ENCODE data around the gene TIMM10. TPM values are rescaled to one million over a fixed set of nuclear protein-coding genes. Genes with fewer than 3 reads are reported as not detected.
A peak's percentile ranks its signal among the peaks of the same experiment; 100 is the strongest.

Gene TIMM10
- total RNA-seq, 1 experiment from 2014 or later = 68.5 TPM

DNA sequence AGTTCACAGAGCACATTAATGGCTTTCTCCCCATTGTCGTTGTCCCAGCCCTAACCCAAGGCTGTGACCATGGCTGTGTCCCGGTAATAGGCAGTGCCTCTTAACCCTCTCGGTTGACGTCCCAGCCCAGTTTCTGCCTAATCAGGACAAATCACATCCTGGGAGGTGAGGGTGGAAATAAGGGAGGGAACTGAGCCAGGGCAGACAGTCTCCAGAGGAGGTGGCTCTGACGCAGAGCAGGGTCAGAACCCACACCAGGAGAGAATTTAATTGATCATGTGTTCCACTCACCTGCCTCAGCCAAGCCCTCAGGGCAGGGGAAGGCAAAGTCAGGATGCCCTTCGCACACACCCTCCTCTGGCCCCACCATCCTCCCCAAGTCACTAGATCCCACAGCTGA lies 32.0 kb downstream of the TIMM10 start:
- Mint-ChIP-seq H3K9me3 (ENCODE audit: low read depth, unreplicated experiment) (no peaks in the 10 kb centered on the region), H3K27ac (ENCODE audit: unreplicated experiment) (no peak overlapping the region), H3K4me1 (ENCODE audit: low read depth, unreplicated experiment) (peaks cover 53% of the 10 kb centered on the region), H3K27me3 (ENCODE audit: unreplicated experiment) (no peaks in the 10 kb centered on the region), H3K36me3 (ENCODE audit: insufficient read depth, unreplicated experiment) (peaks cover 33% of the 10 kb centered on the region), H3K4me3 (ENCODE audit: low read depth, unreplicated experiment) (no peak overlapping the region)
- intact Hi-C loops (cut with micrococcal nuclease; ENCODE audit: unreplicated experiment) = no loop called here
- CTCF ChIA-PET = no interaction called here
- TF ChIP-seq, protein P1, sequence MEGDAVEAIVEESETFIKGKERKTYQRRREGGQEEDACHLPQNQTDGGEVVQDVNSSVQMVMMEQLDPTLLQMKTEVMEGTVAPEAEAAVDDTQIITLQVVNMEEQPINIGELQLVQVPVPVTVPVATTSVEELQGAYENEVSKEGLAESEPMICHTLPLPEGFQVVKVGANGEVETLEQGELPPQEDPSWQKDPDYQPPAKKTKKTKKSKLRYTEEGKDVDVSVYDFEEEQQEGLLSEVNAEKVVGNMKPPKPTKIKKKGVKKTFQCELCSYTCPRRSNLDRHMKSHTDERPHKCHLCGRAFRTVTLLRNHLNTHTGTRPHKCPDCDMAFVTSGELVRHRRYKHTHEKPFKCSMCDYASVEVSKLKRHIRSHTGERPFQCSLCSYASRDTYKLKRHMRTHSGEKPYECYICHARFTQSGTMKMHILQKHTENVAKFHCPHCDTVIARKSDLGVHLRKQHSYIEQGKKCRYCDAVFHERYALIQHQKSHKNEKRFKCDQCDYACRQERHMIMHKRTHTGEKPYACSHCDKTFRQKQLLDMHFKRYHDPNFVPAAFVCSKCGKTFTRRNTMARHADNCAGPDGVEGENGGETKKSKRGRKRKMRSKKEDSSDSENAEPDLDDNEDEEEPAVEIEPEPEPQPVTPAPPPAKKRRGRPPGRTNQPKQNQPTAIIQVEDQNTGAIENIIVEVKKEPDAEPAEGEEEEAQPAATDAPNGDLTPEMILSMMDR (IDR thresholded peaks at IDR 0.05; ENCODE audit: unreplicated experiment) = no peak
- BruUV-seq (replicated peaks) = no TSS peak
- no peak for DNase-seq

DNA sequence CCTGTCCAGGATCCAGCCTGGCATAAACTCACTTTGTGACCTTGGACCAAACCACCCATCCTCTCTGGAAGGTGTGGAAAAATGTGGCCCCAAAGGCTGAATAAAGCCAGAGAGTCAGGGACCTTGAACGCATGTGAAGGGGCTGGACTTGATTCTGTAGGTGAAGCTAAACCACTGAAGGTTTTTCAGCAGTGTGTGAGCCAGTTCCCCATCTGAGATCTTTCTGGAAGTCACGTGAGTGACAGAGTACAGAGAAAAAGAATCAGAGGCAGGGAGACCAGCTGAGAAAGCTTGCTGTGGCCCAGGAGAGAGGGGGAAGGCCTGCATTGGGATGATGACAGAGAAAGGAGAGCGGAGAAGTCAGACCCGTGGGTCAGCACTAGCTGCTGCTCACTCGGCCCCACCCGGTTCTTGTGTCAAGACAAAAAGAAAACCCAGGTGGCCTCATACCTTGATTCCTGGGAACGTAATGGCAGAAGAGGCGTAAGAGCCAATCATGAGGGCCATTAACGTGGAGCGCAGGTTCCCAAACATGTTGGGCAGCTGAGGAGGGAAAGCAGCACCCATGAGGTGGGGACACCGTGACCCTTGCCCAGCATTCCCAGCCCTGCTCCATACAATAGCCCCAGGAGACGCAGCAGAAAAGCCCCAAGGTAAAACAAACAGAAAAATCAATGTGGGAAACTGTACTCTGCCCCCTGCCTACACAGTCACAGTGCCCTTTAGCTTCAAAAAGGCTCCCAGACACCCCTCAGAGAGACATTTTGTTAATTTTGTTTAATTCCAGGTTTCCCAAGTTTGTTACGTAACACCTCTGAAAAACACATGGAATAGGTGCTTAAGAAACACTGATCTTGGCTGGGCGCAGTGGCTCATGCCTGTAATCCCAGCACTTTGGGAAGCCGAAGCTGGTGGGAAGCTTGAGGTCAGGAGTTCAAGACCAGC lies 33.0 kb downstream of the TIMM10 start:
- BruUV-seq (replicated peaks) = no TSS peak
- CTCF ChIA-PET = interaction anchor here (0.6 kb wide), 1 partner anchor 40 kb away, joined by 3 read pairs; no protein-coding TSS in a partner anchor
- intact Hi-C loops (cut with micrococcal nuclease; ENCODE audit: unreplicated experiment) = no loop called here
- TF ChIP-seq, protein P1 (IDR thresholded peaks at IDR 0.05; ENCODE audit: unreplicated experiment) = no peak
- no peak for DNase-seq
- Mint-ChIP-seq H3K27ac (ENCODE audit: unreplicated experiment) (peak overlapping the region; percentile 83), H3K9me3 (ENCODE audit: low read depth, unreplicated experiment) (no peaks in the 10 kb centered on the region), H3K4me1 (ENCODE audit: low read depth, unreplicated experiment) (peaks cover 56% of the 10 kb centered on the region), H3K36me3 (ENCODE audit: insufficient read depth, unreplicated experiment) (peaks cover 40% of the 10 kb centered on the region), H3K4me3 (ENCODE audit: low read depth, unreplicated experiment) (peak overlapping the region; percentile 39), H3K27me3 (ENCODE audit: unreplicated experiment) (no peaks in the 10 kb centered on the region)

DNA sequence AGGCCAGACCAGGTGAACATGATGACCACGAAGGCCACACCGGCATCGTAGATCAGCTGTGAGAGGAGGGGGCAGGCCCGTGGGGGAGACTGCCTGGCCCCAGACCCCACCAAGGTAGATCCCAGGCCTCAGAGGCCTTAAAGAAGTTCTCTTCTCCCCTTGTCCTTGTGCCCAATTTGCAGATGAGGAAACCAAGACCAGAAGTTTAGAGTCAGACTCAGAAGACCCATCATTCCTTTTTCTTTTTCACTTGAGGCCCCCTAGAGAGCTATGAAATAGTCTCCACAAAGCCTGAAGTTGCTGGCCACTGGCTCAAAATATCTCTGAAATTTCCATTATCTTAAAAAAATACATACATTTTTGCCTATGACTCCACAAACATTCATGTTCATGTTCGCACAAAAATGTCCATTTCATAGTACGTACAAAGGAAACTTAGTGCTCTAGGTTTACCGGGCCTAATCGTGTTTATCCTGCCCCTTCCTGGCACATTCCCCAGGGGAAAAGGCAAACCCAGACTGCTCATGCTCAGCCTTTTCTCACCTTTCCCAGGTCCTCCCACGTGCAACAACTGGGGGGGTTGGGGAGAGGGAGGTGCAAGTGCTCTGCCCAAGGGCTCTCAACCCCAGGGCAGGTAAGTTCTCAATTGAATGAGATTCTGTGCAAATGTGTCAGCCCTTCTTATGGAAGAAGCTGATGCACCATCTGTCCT lies 34.3 kb downstream of the TIMM10 start:
- Mint-ChIP-seq H3K4me1 (ENCODE audit: low read depth, unreplicated experiment) (peaks cover 47% of the 10 kb centered on the region), H3K27ac (ENCODE audit: unreplicated experiment) (no peak overlapping the region), H3K4me3 (ENCODE audit: low read depth, unreplicated experiment) (no peak overlapping the region), H3K36me3 (ENCODE audit: insufficient read depth, unreplicated experiment) (peaks cover 40% of the 10 kb centered on the region), H3K9me3 (ENCODE audit: low read depth, unreplicated experiment) (no peaks in the 10 kb centered on the region), H3K27me3 (ENCODE audit: unreplicated experiment) (no peaks in the 10 kb centered on the region)
- CTCF ChIA-PET = no interaction called here
- BruUV-seq (replicated peaks) = no TSS peak
- TF ChIP-seq, protein P1 (IDR thresholded peaks at IDR 0.05; ENCODE audit: unreplicated experiment) = no peak
- intact Hi-C loops (cut with micrococcal nuclease; ENCODE audit: unreplicated experiment) = no loop called here
- DNase-seq = no peak

DNA sequence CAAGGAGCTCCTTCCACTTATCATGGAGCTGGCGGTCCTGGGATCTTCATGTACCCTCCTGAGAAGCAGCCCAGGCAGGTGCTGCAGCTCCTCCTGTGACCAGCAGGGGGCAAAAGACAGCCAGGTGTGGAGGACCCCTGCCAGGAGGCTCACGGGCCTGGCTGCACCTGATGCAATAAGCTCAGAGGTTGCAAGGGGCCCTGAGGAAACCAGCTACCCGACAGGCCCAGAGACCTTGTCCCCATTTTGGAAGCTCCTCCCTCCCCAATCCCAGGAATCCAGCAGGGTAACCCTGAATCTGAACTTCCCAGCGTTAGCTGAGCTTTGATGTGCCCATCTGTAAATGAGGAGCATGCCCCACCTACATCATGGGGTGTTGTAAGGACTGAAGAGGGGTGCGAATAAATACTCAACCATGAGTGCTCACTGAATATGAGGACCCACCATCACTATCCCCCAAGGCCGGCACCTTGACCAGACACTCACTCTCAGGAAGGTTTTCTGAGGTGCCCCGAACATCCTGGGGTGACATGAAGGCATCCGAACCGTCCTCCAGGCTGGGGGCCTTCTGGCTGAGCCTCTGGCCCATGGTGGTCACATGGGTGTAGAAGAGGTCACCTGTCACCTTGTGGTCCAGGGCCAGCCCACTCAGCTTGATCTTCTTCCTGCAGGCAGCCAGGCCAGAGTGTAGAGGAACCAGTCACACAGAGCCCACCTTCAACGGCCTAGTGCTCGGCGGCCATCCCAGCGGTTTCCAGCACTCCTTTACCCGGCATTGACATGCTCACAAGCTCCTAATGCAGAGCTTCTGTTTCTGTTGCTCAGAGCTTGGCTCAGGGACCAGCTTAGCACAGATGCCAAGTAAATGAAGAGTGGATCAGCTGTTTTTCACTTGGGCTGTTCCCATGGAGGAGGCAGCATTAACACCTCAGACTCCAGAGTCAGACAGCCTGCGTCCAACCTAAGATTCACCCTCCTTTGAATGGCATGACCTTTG lies 36.7 kb downstream of the TIMM10 start:
- intact Hi-C loops (cut with micrococcal nuclease; ENCODE audit: unreplicated experiment) = loop anchor here (1.0 kb wide), 2 partner anchors 33 to 147 kb away; no protein-coding TSS in a partner anchor
- Mint-ChIP-seq H3K4me3 (ENCODE audit: low read depth, unreplicated experiment) (no peak overlapping the region), H3K27me3 (ENCODE audit: unreplicated experiment) (no peaks in the 10 kb centered on the region), H3K9me3 (ENCODE audit: low read depth, unreplicated experiment) (no peaks in the 10 kb centered on the region), H3K27ac (ENCODE audit: unreplicated experiment) (peak overlapping the region; percentile 95), H3K36me3 (ENCODE audit: insufficient read depth, unreplicated experiment) (peaks cover 33% of the 10 kb centered on the region), H3K4me1 (ENCODE audit: low read depth, unreplicated experiment) (peaks cover 35% of the 10 kb centered on the region)
- no TSS peak for BruUV-seq (replicated peaks)
- TF ChIP-seq, protein P1 (IDR thresholded peaks at IDR 0.05; ENCODE audit: unreplicated experiment) = peak; percentile 94
- DNase-seq = peak; percentile 82
- CTCF ChIA-PET = interaction anchor here (0.6 to 1.9 kb wide), 18 partner anchors 8 to 171 kb away, joined by 3 to 42 read pairs (median 7); partner anchors contain the start of genes RTN4RL2, SLC43A1 and UBE2L6
